GM21526 (cell line): Measurements from ENCODE around the gene TMIE.
"Not testable (repeated sequence)": the region's sequence is repeated elsewhere in the genome, so short reads cannot be mapped to it uniquely, and the experiment has no call there.

Source experiments
- ATAC-seq: cut with Tn5 transposase; IDR thresholded peaks from one replicate; pipeline ENCODE4 v1.9.1; 2021; ENCODE audit warnings: moderate library complexity; ENCODE audit not compliant: unreplicated experiment, low FRiP score

Gene TMIE

DNA sequence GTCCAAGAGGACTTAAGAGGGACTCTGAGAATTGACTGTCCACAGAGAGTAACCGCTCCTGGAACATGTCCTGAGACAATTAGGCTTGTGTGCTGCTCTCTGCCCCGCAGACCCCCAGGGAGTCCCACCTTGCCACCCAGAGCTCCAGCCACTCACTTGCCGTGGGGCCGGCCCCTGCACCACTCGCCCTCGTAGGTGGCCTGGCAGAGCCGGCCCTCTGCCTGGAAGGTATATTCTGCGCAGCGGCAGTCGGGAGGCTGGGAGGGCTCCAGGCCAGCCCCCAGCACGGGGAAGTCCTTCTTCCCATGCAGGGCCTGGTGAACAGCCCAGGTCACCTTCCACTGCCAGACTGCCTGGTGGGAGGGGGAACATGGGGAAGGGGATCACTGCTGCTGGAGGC, 18.2 kb upstream of the TMIE start:
- ATAC-seq, result no peak

DNA sequence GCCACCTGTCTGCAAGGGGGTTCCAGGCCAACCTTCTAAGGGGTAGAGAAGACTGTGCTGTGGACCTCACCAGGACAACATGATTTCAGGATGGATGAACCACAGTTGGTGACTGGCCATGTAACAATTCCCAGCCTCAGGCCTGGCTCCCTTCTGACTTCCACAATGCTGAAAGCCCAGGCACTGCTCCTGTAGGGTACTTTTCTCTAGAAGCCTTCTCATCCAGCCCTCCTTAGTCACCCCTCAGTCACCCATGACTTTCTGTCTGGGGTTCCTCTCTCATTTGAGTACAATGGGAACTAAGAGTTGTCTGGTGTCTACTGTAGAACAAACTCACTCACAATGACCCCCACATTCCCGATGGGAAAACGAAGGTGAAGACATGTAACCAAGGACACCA, 16.3 kb upstream of the TMIE start:
- no peak for ATAC-seq

DNA sequence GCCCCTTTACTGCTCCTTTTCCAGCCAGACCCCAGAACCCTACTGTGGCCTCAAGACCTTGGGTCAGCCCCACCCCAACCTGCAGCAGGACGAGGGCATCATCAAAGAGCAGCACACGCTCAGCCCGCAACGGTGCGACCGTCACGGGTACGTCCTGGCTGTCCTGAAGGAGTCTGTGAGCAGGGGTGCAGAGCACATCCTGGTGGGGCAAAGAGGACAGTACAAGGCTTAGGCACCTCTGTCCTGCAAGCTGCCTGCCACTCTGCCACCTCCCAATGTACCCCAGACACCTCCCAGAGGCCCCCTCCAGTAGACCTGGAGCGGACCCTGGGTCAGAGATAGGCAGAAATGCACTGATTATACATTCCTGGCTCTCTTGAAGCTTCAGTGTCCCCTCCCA, 15.7 kb upstream of the TMIE start:
- no peak for ATAC-seq

DNA sequence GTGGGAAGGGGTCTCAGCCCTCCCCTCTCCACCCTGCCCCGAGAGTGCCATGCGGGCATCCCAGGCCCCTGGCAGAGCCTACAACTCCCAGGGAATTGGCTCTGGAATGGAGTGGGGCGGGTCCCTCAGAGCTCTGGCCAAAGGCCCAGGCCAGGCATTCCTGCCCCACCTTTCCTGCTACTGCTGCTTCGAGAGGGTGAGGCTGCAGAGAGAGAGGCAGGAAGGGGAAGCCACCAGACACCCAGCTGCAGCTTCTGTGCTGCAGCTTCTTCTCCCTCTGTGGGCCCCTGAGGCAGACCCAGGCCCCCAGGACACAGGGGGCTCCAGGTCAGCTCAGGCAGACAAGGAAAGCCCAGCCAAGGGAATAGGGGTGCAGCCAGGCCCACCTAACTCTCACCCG, 10.4 kb upstream of the TMIE start:
- ATAC-seq, result no peak

DNA sequence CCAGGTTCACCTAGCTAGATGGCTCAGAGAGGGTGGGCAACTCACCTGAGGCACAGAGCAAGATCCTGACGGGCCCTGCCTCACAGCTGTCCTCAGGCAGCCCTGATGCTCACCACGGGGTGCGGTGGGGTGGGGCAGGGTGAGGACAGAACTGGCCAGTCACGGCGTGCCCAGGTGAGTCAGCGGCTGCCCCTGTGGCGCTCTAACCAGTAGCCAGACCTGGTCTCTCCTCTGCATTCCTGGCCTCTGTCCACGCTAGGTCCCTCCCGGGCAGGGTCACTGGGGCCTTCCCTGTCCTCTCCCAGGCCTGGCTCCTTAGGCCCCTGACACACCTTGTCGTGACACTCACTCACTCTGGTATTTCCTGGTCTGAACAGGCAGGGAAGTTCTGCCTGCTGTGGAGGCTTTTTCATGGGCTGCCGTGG, 8.6 kb upstream of the TMIE start:
- ATAC-seq, result no peak

DNA sequence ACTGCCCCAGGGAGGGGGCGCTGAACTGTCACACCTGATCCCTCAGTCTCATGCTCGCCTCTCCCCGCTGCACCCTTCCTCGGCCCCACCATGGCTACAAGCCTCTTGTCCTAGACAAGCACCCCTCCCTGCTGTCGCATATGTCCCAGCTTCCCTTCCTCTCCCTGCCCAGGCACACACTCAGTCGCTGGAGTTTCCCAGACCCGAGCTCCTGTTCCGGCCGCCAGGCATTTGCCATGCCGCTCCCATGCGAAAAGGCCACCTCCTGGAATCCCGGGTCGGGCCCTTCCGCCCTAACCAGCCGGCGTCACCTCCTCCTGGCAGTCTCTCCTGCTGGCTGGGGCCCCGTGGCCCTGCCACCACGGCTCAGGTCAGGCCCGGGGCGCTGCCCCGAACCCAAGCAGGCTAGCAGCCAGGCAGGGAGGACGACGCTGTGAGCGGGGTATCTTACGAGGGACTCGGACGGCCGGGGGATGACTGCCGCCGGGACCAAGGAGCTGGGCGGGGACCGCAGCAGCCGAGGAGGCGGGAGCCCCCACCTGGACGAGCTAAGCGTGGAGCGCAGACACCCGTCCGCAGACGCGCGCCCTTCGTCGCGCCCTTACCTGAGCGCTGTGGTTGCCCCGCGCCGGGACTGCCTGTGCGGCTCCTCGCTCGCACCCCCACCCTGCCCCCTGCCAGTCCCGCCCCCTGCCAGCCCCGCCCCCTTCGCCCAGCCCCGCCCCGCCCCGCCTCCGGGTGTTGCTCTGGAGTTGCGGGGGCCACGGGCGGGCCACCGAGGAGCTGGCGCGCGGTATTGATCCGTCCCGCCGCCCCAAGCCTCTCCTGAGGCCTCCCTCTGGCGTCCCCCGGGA, 7.9 kb upstream of the TMIE start, which contains the start of gene ALS2CL:
TSS of gene ALS2CL (minus strand) at position 642 of the 854 bp plus-strand sequence. CDS start 4,239 bp downstream, outside the sequence.
- ATAC-seq, result no peak

DNA sequence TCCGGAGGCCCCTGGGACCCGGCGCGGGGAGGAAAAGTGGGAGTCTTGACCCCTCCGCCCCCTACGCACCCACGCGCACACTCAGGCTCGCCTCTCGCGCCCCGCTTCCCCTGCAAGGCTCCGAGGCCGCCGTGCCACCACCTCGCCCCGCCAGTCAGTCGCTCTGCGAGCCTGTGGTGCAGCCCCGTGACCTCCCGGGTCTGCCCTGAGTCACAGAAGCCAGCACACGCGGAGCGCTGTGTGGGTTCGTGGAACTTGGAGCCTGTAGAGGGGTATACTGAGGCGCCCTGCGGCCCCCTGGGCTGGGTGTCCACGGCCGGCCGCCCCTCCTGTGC, 7.3 kb upstream of the TMIE start:
- ATAC-seq, result no peak

DNA sequence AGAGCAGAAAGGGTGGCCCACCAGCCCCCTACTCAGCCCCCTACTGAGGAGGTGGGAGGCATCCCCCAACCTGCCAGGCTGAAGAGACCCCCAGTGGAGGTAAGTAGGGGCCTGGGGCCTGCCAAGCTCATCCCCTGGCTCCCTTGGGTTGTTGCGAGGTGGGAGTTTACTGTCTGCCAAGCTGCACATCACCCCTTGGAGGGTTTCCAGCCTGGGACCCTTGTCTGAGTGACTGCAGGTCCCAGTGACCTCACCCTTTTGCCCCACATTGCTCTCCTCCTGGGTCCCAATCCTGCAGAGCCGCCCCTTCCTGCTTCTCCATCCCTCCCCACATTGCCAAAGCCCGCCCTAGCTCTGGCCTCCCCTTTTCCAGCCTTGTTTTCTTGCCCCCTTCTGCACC, 6.7 kb upstream of the TMIE start:
- no peak for ATAC-seq

DNA sequence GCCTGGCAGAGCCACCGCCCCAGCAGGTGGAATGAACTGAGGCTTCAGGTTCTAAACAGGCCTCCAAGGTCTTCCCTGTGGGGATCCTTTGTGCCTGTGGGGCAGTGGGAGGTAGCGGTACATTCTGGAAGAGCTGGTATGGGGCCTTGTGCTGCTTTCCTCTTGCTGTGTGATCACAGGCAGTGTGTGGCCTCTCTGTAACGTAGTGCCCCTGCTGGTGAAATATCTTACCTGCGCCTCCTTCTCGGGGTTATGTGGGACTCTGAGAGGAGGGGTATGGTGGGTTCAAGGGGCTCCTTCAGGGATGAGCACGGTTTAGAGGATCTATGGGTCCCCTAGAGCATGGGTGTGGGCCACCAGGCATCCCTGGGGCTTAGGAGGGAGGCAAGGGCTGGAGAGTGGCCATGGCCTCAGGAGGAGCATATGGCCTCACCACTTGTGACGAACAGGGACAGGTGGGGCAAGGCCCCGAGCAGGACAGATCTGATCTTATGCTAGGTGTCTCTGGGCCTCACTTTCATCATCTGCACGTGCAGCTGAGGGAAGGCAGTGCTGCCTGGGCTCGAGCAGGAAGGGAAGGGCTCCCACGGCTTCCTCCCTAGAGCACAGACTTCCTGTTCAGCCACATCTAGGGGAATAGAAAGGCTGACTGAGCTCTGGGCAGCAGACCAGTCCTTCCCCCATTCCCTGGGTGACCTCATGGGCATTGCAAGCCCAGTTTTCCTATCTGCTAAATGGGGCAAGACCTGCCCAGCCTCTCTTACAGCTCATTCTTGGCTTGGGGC, 5.8 kb upstream of the TMIE start:
- ATAC-seq, result no peak

DNA sequence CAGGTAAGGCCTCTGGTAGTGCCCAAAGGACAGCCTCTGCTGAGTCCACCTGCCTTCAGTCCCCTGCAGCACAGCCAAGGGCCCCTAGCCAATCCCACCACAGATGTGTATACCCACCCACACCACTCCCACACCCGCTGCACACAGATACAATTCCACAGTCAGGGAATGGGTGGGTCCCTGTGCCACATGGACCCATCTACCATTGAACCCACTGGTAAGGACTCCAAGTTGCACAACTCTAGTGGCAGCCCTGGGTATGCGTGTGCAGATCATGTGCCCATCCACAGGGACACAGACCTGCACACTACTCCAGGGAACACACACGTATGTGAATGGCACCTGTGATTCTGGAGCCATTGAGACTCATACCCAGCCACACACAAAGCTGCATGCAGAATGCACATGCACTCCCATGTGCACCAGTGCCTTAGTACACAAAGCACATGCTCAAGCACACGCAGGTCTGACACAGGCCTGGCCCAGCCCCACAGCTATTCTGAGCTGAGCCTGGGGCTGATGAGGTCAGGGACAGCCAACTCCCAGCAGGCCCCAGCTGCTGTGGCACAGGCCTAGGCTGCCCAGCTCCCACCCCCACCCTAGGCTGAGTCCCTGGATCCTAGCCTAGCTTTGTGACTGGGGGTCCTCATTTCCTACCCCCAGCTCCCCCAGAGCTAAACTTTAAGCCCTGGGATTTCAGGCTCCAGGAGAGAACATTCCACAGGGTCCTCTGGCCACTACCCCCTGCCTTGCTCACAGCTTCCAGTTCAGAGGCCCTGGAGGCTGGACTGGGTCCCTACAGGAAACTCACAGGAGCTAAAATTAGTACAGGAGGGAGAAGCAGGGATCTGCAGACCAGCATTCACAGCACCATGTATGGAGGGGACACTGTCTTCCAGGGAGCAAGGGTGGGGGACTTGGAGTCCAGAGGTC, 5.0 kb upstream of the TMIE start:
- ATAC-seq, result no peak

DNA sequence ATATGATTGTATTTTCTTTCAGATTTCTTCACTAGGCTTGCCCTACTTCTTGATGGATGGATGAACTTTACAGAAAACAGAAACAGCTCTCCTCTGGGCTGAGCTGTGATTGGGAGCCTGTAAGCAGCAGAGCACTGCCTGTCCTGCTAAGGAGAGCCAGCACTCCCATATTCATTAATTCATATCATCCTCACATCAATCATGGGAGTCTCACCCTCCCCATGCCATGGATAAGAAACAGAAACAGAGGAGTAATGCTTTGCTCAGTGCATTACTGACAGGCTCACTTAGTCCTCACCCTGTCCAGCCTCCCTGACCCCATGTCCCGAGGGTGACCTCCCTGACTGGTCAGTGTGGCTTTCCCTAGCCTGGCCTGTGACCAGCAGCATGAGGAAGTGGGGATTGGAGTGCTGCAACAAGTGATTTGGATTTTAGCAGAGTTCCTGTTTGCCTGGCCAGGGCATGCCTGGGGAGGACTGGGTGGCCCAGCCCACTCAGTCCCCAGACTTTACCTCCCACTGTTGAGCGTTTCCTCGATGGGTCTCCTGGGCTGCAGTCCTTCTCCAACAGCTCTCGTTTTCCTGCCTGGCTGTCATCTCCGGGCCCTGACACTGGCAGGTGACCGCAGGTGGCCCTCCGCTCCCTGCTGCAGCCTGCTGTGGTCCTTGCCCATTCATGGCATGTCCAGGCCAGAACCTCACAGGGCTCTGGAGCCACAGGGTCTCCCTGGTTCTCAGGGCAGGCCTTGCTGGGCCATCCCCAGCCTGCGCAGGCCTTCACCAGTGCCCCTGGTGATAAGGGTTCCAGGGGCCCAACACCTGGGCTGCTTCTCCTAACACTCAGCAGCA, 1.3 kb upstream of the TMIE start:
- no peak for ATAC-seq

DNA sequence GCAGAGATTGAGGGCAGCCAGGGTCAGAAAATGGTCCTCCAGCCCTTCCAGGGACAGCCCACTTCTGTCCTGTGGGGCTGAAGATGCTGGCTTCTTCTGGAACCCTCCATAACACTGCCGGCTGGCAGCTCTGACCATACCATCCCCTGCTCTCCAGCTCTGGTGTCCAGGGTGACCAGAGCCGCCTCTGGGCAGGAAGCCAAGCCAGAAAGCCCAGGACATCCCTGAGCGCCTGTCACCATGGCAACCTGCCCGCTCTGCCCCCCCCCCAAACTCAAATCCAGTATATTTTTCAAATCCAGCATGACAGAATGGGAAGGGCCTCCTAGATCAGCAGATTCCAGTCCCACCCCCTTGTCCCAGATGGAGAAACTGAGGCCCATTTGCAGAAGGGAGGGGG, 420 bp upstream of the TMIE start:
- no peak for ATAC-seq

DNA sequence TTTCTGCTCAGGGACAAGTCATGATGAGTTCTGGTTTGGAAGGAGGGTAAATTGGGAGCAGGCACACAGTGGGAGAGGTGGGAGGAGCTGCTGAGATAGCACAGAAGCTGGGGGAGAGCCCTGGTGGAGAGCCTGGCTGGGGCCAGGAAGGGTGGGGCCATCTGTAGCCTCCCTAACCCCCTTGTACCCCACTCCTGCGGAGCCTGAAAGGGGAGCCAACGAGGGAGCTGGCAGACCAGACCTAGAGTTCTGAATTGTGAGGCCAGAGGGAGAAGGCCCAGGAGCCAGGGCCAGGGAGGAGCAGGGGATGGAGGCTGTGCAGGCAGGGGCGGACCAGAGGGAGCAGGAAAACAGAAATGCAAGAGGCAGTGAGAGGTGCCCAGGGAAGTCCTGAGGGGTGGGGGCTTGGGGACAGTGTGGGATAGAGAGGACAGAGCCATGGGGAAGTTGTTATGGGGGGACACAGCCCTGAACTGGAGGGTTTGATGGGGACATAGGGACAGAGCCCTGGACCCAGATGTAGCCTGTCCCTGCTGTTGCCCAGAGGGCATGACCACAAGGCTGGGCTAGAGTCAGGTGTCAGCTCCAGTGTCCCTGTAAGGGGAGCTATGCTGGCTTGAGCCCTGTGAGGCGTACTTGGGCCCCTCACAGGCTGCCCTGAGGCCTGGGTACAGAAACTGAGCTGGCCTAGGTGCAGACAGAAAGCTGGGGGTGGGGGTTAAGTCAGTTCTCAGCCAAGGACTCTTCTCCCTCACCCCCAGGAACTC, 1.2 kb downstream of the TMIE start:
- ATAC-seq, result no peak

DNA sequence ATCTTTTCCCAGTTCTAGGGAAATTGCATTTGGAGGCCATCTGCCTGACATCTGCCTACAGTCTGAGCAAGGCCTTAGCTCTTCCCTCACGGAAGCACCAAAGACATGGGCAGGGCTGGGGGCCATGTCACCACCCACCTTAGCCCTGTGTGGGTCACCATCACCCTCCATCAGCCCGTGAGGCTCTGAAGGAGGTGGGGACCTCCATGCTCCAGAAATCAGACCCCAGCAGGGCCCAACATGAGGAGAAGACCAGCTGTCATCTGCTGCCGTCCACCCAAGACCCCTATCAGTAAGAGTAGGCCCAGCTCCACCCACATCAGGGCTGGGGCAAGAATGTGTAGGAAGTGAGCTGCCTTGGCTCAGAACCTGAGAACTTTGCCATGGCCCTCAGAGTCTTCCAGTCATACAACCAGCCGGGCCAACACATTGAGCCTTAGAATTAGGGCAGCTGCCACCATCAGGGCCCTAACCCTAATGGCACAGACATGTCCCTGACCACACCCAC, 1.9 kb downstream of the TMIE start:
- ATAC-seq, result no peak

DNA sequence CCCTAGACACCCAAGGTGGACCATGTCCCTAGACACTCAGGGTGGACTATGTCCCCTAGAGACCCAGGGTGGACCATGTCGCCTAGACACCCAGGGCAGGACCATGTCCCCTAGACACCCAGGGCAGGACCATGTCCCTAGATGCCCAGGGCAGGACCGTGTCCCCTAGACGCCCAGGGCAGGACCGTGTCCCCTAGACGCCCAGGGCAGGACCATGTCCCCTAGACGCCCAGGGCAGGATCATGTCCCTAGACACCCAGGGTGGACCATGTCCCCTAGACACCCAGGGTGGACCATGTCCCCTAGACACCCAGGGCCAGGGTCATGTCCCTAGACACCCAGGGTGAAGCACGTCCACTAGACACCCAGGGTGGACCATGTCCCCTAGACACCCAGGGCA, 3.2 kb downstream of the TMIE start:
- not testable (repeated sequence) for ATAC-seq

DNA sequence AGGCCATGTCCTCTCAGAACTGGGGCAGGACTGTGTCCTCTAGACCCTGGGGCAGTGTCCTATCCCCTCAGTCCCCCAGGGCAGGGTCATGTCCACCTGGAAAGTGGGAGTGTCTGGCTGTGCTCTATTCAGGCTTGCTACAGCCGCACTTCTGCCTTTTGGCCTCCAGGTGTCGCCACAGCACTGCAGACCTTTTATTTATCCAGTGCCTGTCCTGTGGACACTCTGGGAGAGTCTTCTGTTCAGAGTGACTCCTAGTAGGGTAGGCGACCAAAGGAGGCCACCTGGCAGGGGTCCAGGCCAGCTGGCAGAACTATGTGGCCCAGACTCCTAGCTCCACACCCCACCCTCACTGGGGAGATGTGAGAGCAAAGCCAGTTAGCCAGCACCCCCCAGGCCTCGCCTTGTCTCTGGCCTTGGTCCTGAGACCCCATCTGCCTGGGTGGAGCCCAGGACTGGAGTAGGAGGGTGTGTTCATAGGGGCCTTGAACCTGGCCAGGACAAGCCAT, 3.9 kb downstream of the TMIE start:
- ATAC-seq, result no peak

DNA sequence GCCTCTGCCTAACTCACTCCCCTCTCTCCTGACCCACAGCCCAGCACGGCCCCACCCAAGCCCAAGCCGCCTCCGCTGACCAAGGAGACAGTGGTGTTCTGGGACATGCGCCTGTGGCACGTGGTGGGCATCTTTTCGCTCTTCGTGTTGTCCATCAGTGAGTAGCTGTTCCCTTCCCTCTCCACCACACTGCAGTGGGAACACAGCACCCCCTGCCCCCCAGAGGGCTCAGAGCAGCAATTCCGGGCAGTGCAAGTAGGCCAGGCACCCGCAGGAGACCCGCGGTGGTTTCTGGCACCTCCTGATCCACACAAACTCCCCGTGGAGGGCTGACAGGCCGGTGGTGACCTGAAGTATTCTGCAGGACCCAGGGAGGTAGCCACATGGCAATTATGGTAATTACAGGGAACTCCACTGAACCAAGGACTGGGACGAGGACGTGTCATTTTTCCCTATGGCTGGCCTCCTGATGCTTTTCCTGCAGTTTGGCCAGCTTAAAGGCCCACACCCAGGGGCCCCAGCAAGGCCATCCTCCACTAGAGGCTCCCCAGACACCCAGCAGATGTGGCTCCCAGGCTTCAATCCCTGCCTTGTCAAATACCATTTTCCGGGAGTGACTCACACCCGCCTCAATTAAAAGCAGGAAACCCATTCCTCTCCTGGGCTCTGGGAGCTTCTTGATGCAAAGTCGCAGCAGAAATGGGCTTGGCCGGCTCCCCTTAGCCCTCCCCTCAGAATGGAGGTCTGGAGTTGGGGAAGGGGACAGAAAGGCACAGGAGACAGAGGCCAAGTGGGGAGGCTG, 4.8 kb downstream of the TMIE start:
- ATAC-seq, result no peak
